ENCODE data around the gene SRRM4. TPM values are rescaled to one million over a fixed set of nuclear protein-coding genes. Genes with fewer than 3 reads are reported as not detected.

The SRRM4 gene
- total RNA-seq, 3 donors from 2014 or later, result not detected

DNA sequence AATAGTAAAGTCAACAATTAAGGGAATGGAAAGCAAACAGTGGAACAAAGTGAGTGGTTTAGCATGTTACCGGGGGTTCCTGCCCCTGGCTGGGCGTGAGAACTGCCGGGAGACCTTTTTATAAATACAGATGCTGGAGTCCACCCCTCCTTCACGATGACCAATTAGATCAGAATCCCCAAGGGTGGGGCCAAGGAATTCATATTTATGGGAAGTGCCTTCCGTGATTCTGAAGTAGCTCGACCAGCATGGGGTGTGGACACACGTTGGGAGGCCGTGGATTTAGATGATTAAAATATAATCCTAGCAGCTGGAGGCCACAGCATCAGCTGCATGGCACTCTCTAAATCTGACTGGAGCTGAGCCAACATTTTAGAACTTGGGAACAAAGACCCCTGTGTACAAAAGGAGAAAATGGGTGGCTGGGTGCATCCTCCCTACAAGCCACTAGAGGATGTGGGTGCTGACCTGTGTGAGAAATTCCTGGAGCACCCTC is 87.9 kb downstream of the SRRM4 start:
- H3K4me1 Mint-ChIP-seq (ENCODE audit: low read depth), result no peaks in the 10 kb centered on the region
- no peaks in the 10 kb centered on the region for H3K36me3 Mint-ChIP-seq (ENCODE audit: insufficient read depth)
- no peaks in the 10 kb centered on the region for H3K27me3 Mint-ChIP-seq (ENCODE audit: low read depth)
- H3K9me3 Mint-ChIP-seq, result no peaks in the 10 kb centered on the region
- DNase-seq (no peak), ATAC-seq (no peak)
- H3K4me3 Mint-ChIP-seq, result no peak overlapping the region

DNA sequence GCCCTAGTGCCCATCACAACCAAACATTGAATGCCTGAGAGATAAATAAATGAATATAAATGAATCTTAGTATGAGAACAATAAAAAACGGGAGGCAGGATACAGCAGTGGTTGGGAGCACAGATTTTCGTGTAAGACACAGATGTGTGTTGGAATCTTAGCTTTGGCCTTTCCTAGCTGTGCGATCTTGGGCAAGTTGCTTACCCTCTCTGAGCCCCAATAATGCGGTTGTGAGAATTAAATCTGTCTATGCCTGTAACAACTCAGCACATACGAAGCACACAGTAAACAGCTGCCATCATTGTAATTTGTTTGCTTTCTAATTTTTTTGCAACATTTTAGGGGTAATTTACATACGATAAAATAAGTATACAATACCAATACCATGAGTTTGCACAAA is 89.8 kb downstream of the SRRM4 start:
- DNase-seq, result no peak
- Mint-ChIP-seq H3K4me3 (no peak overlapping the region), H3K27me3 (ENCODE audit: low read depth) (no peaks in the 10 kb centered on the region), H3K36me3 (ENCODE audit: insufficient read depth) (no peaks in the 10 kb centered on the region), H3K4me1 (ENCODE audit: low read depth) (no peaks in the 10 kb centered on the region), H3K9me3 (no peaks in the 10 kb centered on the region)
- no peak for ATAC-seq

DNA sequence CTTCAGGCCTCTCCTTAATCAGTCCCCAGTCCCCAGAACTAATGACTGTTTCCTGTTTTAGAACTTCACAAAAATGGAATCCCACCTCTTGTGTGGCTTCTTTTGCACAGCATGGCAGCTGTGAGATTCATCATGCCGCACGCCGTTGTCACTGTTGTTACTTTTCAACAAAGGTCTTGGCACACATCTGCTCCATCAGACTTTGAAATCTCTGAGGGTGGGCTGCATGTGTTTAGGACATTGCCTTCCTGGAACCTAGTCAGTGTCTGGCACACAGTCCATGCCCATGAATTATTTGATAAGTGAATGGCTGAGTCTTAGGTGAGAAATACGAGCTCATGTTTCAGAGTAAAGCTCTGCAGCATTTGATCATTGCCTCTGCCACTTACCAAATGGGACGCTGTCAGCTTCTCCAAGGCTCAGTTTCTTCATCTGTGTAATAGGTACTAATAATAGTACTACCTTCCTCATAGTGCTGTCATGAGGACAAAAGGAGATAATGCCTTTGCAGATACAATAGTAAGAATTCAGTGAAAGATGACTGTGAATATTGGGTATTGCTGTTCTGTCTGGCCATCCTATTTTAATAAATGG is 90.4 kb downstream of the SRRM4 start:
- ATAC-seq (no peak), DNase-seq (no peak)
- H3K9me3 Mint-ChIP-seq, result no peaks in the 10 kb centered on the region
- no peak overlapping the region for H3K4me3 Mint-ChIP-seq
- no peaks in the 10 kb centered on the region for H3K36me3 Mint-ChIP-seq (ENCODE audit: insufficient read depth)
- no peaks in the 10 kb centered on the region for H3K27me3 Mint-ChIP-seq (ENCODE audit: low read depth)
- H3K4me1 Mint-ChIP-seq (ENCODE audit: low read depth), result no peaks in the 10 kb centered on the region

DNA sequence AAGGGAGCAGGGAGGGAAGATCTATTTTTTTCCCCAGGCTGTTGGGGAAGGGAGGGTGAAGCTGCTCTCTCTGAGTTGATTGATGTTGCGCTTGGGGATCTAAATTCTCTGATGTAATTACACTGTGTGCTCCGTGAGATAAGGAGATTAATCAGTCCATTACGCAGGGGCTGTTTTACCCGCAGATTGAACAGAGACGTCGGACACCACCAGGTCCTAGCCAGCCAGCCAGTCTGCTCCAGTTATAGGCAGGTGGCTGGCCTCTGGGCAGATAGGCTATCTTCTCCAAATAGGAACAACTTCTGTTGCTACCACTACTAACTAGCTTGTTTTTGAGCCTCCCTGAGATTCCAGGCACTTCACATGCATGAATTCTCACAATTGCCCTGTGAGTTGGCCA is 91.1 kb downstream of the SRRM4 start:
- DNase-seq (no peak), ATAC-seq (no peak)

DNA sequence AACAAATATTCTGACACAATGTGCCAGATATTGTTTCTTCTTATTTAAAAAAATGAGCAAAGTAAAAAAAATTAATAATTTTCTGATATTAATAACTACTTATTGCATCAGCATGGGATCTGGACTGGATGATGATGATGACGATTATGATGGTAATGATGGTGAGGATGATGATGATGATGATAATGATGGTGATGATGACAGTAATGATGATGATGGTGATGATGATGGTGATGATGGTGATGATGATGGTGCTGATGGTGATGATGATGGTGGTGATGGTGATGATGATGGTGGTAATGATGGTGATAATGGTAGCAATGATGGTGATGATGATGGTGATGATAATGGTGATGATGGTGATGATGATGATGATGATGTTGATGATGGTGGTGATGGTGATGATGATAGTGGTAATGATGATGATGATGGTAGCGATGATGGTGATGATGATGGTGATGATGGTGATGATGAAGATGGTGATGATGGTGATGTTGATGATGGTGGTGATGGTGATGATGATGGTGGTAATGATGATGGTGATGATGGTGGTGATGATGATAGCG is 94.0 kb downstream of the SRRM4 start:
- Mint-ChIP-seq H3K9me3 (no peaks in the 10 kb centered on the region), H3K4me3 (no peak overlapping the region), H3K27me3 (ENCODE audit: low read depth) (no peaks in the 10 kb centered on the region), H3K4me1 (ENCODE audit: low read depth) (no peaks in the 10 kb centered on the region), H3K36me3 (ENCODE audit: insufficient read depth) (no peaks in the 10 kb centered on the region)
- no peak for ATAC-seq
- DNase-seq, result no peak

More for the DNA sequence above, 91.1 kb downstream of the SRRM4 start:
- H3K9me3 Mint-ChIP-seq, result no peaks in the 10 kb centered on the region
- H3K27me3 Mint-ChIP-seq (ENCODE audit: low read depth), result no peaks in the 10 kb centered on the region
- H3K36me3 Mint-ChIP-seq (ENCODE audit: insufficient read depth), result no peaks in the 10 kb centered on the region
- H3K4me3 Mint-ChIP-seq, result no peak overlapping the region
- H3K4me1 Mint-ChIP-seq (ENCODE audit: low read depth), result no peaks in the 10 kb centered on the region

DNA sequence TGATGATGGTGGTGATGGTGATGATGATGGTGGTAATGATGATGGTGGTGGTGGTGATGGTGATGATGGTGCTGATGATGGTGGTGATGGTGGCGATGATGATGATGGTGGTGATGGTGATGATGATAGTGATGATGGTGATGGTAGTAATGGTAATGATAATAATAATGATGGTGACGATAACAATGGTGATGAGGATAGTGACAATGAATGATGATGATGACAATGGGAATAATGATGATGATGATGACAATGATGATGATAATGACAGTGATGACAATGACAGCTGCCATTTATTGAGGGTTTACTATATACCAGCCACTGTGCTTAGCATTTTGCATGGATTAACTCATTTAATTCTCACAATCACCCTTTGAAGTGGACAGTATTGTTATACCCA is 94.6 kb downstream of the SRRM4 start:
- Mint-ChIP-seq H3K36me3 (ENCODE audit: insufficient read depth) (no peaks in the 10 kb centered on the region), H3K4me1 (ENCODE audit: low read depth) (no peaks in the 10 kb centered on the region), H3K27me3 (ENCODE audit: low read depth) (no peaks in the 10 kb centered on the region), H3K4me3 (no peak overlapping the region), H3K9me3 (no peaks in the 10 kb centered on the region)
- DNase-seq (no peak), ATAC-seq (no peak)

DNA sequence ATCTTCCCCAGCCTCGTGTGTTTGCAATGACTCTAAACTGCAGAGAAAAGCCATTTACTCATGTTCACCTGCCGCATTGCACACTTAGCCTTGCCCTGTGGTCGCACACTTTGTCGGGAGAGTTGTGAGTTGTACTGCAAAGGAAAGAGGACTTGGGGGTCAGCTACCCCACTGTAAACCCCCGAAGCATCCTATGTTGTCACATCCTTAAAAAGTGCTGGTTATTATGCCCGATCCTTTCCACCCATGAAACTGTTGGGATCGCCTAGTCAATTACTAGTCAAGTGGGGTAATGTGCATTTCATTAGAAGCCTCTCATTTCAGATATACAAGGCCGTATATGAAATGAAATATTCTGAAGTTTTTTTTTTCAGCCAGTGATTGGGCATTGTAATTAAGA is 98.2 kb downstream of the SRRM4 start:
- Mint-ChIP-seq H3K4me1 (ENCODE audit: low read depth) (no peaks in the 10 kb centered on the region), H3K9me3 (no peaks in the 10 kb centered on the region), H3K27me3 (ENCODE audit: low read depth) (peaks cover 7% of the 10 kb centered on the region), H3K36me3 (ENCODE audit: insufficient read depth) (no peaks in the 10 kb centered on the region), H3K4me3 (no peak overlapping the region)
- DNase-seq, result no peak
- ATAC-seq, result no peak

DNA sequence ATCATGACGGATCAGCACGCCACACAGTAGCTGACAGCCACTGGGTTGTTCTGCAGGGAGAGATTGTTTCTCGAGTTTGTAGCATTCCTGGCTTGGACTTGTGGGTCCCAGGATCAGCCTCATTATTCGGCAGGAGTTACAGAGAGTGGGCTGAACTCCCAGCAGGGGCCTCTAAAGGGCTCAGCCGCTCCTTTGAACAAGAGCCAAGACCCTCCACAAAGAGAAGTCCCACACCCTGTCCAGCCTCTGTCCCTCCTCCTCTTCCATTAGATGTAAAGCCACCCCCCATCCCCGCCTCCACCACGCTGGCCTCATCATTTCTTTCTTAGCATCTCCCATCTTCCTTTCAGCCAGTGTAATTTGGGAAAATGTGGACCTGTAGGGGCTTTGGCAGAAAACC is 100.7 kb downstream of the SRRM4 start:
- no peak overlapping the region for H3K4me3 Mint-ChIP-seq
- no peak for DNase-seq
- no peak for ATAC-seq
- peaks cover 7% of the 10 kb centered on the region for H3K27me3 Mint-ChIP-seq (ENCODE audit: low read depth)
- H3K36me3 Mint-ChIP-seq (ENCODE audit: insufficient read depth), result no peaks in the 10 kb centered on the region
- no peaks in the 10 kb centered on the region for H3K9me3 Mint-ChIP-seq
- no peaks in the 10 kb centered on the region for H3K4me1 Mint-ChIP-seq (ENCODE audit: low read depth)

DNA sequence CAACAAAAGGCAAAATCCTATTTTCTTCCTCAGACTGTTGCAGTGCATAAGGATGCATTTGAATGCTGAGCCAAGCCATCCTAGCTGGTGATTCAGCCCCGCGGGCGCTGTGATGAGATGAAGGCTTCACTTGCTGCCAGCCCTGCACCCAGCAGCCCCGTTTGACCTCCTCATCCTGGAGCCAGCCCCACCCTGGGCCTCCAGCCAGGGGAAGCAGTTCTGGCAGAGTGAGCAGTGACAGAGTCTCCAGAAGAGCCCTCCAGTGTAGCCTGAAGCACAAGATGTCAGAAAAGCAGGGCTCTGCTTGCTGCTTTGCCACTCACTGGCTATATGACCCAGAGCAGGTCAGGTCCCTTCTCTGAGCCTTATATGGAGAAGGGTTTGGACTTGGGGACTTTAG is 101.2 kb downstream of the SRRM4 start:
- no peaks in the 10 kb centered on the region for H3K36me3 Mint-ChIP-seq (ENCODE audit: insufficient read depth)
- no peak for ATAC-seq
- H3K4me3 Mint-ChIP-seq, result no peak overlapping the region

DNA sequence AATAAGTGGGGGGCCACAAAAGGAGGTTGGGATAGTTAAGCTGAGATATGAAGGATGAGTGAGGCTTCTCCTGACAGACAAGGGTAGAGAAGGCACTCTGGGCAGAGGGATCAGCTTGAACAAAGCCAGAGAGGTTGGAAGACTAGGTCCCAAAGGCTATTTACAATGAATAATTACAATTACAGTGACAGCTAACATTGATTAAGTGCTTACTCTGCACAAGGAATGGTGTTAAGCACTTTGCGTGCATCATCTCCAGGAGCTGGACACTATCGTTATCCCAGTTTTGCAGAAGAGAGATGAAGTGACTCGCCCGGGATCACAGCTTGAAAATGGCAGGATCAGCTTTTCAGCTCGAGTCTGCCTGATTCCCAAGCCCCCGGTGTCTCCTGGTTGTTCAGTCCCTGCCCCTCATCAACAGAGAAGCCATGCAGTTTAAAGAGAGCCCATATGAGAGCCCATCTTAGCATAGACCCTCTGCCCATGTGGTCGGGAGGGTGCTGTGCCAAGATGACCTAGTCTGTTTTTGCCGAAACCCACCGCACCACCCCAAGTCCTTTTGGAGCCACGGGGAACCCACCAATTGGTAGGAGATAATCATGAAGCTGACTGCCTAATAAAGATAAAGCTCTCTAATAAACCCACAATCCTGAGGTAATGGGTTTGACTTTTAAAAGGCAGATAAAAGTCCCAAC is 107.5 kb downstream of the SRRM4 start:
- ATAC-seq (no peak), DNase-seq (no peak)
- peaks cover 5% of the 10 kb centered on the region for H3K27me3 Mint-ChIP-seq (ENCODE audit: low read depth)
- H3K4me3 Mint-ChIP-seq, result no peak overlapping the region
- no peaks in the 10 kb centered on the region for H3K36me3 Mint-ChIP-seq (ENCODE audit: insufficient read depth)
- no peaks in the 10 kb centered on the region for H3K4me1 Mint-ChIP-seq (ENCODE audit: low read depth)
- H3K9me3 Mint-ChIP-seq, result no peaks in the 10 kb centered on the region

More for the DNA sequence above, 101.2 kb downstream of the SRRM4 start:
- peaks cover 8% of the 10 kb centered on the region for H3K27me3 Mint-ChIP-seq (ENCODE audit: low read depth)
- no peaks in the 10 kb centered on the region for H3K9me3 Mint-ChIP-seq
- H3K4me1 Mint-ChIP-seq (ENCODE audit: low read depth), result no peaks in the 10 kb centered on the region
- no peak for DNase-seq

DNA sequence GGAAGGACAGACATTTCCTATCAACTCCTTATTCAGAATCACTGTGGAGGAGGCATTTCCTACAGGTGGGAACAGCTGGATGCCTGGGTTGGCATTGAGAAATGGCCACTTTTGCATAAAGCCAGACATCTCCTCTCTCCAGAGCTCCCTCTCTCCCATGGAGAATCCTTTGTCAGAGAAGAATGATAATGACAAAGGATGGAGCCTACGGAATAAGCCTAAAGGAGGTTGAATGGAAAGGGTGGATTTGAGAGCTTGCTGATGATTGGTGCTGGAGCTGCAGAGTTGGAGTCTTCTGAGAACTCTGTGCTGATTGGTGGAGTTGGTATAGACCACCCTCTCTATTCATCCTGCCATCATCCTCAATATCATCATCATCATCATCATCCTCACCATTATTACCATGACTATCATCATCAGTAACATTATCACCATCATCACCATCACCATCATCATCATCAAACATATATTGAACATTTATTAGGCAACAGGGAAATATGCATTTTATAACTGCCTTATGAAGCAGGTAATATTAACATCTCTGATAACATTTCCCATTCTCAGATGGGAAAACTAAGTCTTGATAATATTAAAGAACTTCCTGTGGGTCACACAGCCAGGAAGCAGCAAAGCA is 108.2 kb downstream of the SRRM4 start:
- DNase-seq (no peak), ATAC-seq (no peak)
- peaks cover 5% of the 10 kb centered on the region for H3K27me3 Mint-ChIP-seq (ENCODE audit: low read depth)
- no peaks in the 10 kb centered on the region for H3K9me3 Mint-ChIP-seq
- no peak overlapping the region for H3K4me3 Mint-ChIP-seq
- no peaks in the 10 kb centered on the region for H3K4me1 Mint-ChIP-seq (ENCODE audit: low read depth)
- H3K36me3 Mint-ChIP-seq (ENCODE audit: insufficient read depth), result no peaks in the 10 kb centered on the region

DNA sequence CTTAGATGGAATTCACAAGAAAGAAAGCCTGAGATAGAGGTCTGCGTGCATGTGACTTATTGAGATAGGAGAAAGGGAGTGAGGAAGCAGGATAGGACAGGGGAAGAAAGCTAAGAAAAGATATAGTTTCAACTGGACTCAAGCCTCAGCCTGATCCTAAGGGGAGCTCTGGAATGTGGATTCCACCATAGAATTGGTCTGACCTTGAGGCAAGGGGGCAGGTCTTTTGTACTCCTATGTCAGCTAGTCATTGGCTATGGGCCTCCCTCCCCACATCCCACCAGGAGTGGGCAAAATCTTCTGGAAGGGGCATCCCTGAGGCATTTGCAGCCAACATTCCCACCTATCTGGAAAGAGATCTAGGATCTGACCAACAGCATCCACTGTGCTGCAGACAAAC is 108.9 kb downstream of the SRRM4 start:
- Mint-ChIP-seq H3K27me3 (ENCODE audit: low read depth) (peaks cover 5% of the 10 kb centered on the region), H3K4me1 (ENCODE audit: low read depth) (no peaks in the 10 kb centered on the region), H3K36me3 (ENCODE audit: insufficient read depth) (no peaks in the 10 kb centered on the region), H3K9me3 (no peaks in the 10 kb centered on the region), H3K4me3 (no peak overlapping the region)
- no peak for ATAC-seq
- no peak for DNase-seq

DNA sequence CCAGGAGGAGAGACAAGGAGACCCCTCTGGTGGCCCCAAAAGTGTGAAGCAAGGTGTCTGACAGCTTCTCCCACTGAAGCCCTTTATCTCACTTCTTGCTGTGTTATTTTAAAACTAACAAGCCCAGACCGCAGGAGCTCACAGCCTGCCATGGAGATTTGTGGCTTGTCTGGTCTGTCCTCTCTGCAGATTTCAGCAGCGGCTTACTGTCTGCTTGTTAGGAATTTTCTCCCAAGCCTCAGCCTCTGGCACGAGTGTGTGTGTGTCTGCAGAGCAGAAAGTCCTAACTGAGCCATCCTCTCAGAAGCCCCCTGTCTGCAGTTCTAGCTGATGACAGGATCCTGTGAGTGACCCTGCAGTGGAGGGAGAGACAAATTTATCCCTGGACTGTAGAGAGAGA is 109.5 kb downstream of the SRRM4 start:
- no peak for ATAC-seq
- no peaks in the 10 kb centered on the region for H3K36me3 Mint-ChIP-seq (ENCODE audit: insufficient read depth)
- no peak overlapping the region for H3K4me3 Mint-ChIP-seq
- H3K9me3 Mint-ChIP-seq, result no peaks in the 10 kb centered on the region
- no peaks in the 10 kb centered on the region for H3K4me1 Mint-ChIP-seq (ENCODE audit: low read depth)
- H3K27me3 Mint-ChIP-seq (ENCODE audit: low read depth), result peaks cover 5% of the 10 kb centered on the region
- DNase-seq, result no peak

DNA sequence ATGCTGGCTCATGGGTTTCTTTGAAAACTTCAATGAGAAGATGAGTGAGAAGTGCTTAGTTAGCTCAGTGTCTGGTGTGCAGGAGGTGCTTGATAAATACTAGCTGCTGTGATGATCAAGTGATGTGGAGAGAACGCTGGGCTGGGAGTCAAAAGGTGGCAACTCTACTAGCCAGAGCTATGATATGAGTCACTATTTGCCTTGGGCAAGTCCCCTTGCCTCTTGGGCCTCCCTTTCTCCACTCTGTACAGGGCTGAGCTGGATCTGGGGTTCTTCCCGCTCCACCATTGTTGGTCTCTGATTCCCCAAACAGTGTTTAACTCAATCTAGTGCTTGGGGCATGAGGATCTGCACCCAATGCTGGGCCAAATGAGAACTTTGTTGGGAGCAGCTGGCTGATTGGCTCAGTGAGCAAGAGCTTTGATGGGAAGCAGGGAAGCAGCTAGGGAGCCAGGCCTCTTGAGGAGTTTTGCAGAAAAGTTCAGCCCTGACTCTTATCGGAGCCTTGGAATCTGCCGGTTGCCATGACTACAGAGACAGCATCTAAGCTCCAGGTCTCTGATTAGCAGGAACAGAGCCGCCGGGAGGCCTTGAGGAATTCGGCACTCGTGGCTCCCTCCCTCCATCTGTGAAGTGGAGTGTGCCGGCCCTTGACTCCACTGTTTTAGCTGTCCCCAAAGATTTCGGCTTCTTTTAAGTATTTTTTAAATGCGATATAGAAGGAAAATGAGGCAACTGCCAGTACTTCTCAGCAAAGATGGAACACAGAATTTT is 115.3 kb downstream of the SRRM4 start:
- DNase-seq, result no peak
- no peak for ATAC-seq
- Mint-ChIP-seq H3K9me3 (peaks cover 23% of the 10 kb centered on the region), H3K27me3 (ENCODE audit: low read depth) (peaks cover 3% of the 10 kb centered on the region), H3K4me3 (no peak overlapping the region), H3K36me3 (ENCODE audit: insufficient read depth) (no peaks in the 10 kb centered on the region), H3K4me1 (ENCODE audit: low read depth) (no peaks in the 10 kb centered on the region)
